ENCODE measurements around the gene SRF. TPM values are rescaled to one million over a fixed set of nuclear protein-coding genes. Genes with fewer than 3 reads are reported as not detected.

SRF gene
- total and polyA plus RNA-seq, 3 experiments from 2014 or later: 8.0 to 57.4 (median 55.1) TPM

DNA sequence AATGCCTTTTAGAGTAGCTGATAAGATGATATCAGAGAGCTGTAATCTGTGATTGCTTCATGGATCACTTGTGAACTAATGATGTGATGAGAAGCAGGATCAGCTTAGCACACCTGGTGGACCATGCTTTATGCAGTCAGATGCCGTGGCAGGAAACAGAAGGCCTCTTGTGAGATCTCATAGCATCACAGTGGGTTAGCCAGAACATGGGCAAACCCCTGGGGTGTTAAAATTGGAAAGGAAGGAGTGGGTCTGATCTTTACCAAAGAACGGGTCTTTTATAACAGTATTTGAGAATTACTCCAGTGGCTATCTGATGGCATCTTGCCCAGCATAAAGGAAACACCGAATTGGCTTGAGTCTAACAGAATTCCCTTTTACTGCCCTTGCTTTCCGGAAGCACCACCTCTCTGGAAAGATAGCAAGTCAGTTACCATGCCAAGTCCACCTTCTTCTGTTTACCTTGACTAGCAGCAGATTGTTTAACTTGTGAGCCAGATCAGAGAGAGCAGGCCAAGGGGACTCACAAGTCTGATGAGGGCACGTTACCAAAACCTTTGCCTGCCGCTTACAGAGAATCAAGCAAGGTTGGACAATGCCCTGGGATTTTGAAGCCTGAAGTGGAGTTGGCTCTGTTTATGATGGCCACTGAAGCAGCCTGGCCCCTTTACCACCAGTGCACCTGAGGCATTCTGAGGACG lies 20.9 kb upstream of the SRF start:
- H3K9me3 Mint-ChIP-seq: no peaks in the 10 kb centered on the region

DNA sequence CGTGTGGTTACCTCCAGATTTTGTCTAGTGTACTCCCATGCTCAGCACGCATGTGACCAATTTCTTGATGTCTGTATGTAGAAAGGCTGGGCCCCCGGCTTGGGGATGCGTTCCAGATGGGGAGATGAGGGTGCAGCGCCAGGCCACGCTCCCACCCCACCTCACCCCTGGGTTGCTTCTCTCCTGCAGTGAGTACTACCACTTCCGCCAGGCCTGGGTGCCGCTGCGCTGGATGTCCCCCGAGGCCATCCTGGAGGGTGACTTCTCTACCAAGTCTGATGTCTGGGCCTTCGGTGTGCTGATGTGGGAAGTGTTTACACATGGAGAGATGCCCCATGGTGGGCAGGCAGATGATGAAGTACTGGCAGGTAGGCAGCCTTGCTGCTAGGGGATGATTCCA lies 11.5 kb upstream of the SRF start:
- ChIA-PET POLR2A (no interaction called here), CTCF (no interaction called here)
- Mint-ChIP-seq H3K4me1 (no peaks in the 10 kb centered on the region), H3K4me3 (no peak overlapping the region), H3K27me3 (no peaks in the 10 kb centered on the region), H3K9me3 (no peaks in the 10 kb centered on the region), H3K36me3 (no peaks in the 10 kb centered on the region), H3K27ac (peak overlapping the region in 1 of 8 donors; percentile 41)
- Histone ChIP-seq H3K4me3 (ENCODE audit: low read length) (no peak overlapping the region), H3K9me3 (ENCODE audit: low read length) (no peaks in the 10 kb centered on the region), H3K27me3 (ENCODE audit: insufficient read depth, low read length, poor library complexity, severe bottlenecking) (no peaks in the 10 kb centered on the region), H3K27ac (ENCODE audit: low read depth, low read length) (no peak overlapping the region), H3K4me1 (ENCODE audit: insufficient read depth, low read length) (no peaks in the 10 kb centered on the region), H3K36me3 (ENCODE audit: insufficient read depth, low read length) (no peaks in the 10 kb centered on the region)
- DNase-seq: no peak

More for the DNA sequence above, 20.9 kb upstream of the SRF start:
- H3K27me3 Mint-ChIP-seq: peaks cover under 1 to 6% of the 10 kb centered on the region in 2 donors
- H3K36me3 Mint-ChIP-seq: no peaks in the 10 kb centered on the region
- Histone ChIP-seq H3K36me3 (ENCODE audit: insufficient read depth, low read length) (no peaks in the 10 kb centered on the region), H3K27me3 (ENCODE audit: insufficient read depth, low read length, poor library complexity, severe bottlenecking) (no peaks in the 10 kb centered on the region), H3K4me1 (ENCODE audit: insufficient read depth, low read length) (no peaks in the 10 kb centered on the region), H3K9me3 (ENCODE audit: low read length) (no peaks in the 10 kb centered on the region), H3K27ac (ENCODE audit: low read depth, low read length) (no peak overlapping the region), H3K4me3 (ENCODE audit: low read length) (no peak overlapping the region)
- CTCF ChIA-PET: interaction anchor here (0.8 kb wide), 1 partner anchor 246 kb away, joined by 4 read pairs; no protein-coding TSS in a partner anchor
- peak overlapping the region in 1 of 8 donors; percentile 11 for H3K27ac Mint-ChIP-seq
- no peaks in the 10 kb centered on the region for H3K4me1 Mint-ChIP-seq
- no peak for DNase-seq
- H3K4me3 Mint-ChIP-seq: no peak overlapping the region
- POLR2A ChIA-PET: interaction anchor here (0.6 kb wide), 1 partner anchor 263 kb away, joined by 6 read pairs; no protein-coding TSS in a partner anchor

DNA sequence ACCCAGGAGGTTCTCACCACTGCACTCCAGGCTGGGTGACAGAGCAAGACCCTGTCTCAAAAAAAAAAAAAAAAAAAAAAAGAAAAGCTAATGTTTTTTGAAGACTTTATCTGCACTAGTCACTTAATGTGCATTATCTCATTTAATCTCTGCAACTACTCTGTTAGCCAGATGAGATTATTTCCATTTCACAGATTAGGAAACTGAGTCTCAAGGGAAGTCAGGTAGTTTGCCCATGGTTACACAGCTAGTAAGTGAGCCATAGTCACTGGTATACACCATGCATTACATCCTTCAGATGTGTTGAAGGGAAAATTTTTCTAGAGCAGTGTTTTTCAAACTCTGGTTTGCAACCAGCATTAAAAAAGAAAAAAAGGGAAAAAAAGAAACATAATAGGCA lies 7.2 kb upstream of the SRF start:
- Histone ChIP-seq H3K27ac (ENCODE audit: low read depth, low read length) (no peak overlapping the region), H3K4me3 (ENCODE audit: low read length) (no peak overlapping the region), H3K4me1 (ENCODE audit: insufficient read depth, low read length) (no peaks in the 10 kb centered on the region), H3K9me3 (ENCODE audit: low read length) (no peaks in the 10 kb centered on the region), H3K36me3 (ENCODE audit: insufficient read depth, low read length) (no peaks in the 10 kb centered on the region), H3K27me3 (ENCODE audit: insufficient read depth, low read length, poor library complexity, severe bottlenecking) (no peaks in the 10 kb centered on the region)
- Mint-ChIP-seq H3K4me1 (no peaks in the 10 kb centered on the region), H3K36me3 (no peaks in the 10 kb centered on the region), H3K9me3 (no peaks in the 10 kb centered on the region), H3K27me3 (peaks cover 0 to 2% of the 10 kb centered on the region in 2 donors), H3K4me3 (no peak overlapping the region), H3K27ac (no peak overlapping the region)
- ChIA-PET CTCF (interaction anchor here (1.6 kb wide), 1 partner anchor 20 kb away, joined by 5 read pairs; no protein-coding TSS in a partner anchor), POLR2A (interaction anchor here (0.7 kb wide), 1 partner anchor 353 kb away, joined by 8 read pairs; no protein-coding TSS in a partner anchor)
- no peak for DNase-seq

DNA sequence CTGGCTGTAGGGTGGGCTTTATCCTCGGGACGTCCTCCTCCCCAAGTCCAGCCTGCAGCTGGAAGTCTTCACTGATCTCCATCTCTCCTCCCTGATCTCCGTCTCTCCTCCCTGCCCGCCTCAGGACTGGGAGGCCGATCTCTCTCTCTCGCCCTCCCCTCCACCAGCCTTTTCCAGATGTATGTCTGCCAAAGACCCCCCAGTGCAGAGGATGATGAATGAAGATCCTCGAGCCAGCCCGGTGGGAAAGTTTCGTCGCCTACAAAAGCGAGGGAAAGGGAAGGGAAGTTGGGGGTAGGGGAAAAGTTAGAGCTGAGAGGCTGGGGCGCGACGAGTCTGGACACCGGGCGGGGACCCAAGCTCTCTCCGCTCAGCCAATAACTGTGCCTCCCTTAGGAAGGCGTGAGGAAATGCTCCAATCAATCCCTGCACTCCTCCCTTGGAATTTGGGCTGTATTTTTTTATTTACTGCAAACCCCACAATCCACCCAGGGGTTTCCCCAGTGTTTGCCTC lies 595 bp upstream of the SRF start:
- ChIA-PET POLR2A (interaction anchor here (1.1 kb wide), 1 partner anchor 111 kb away, joined by 3 read pairs; the partner anchor contains the start of genes KLC4 and MRPL2), CTCF (interaction anchor here (1.0 to 1.2 kb wide), 2 partner anchors 26 to 54 kb away, joined by 3 to 6 read pairs; no protein-coding TSS in a partner anchor)
- Mint-ChIP-seq H3K27me3 (no peaks in the 10 kb centered on the region), H3K4me1 (peaks cover 37 to 42% (median 42%) of the 10 kb centered on the region in 3 donors), H3K9me3 (no peaks in the 10 kb centered on the region), H3K27ac (peak overlapping the region; percentile 59 to 100 (median 96)), H3K4me3 (peak overlapping the region; percentile 78 to 96 (median 91)), H3K36me3 (peaks cover 0 to 17% (median 0%) of the 10 kb centered on the region in 3 donors)
- Histone ChIP-seq H3K27me3 (ENCODE audit: insufficient read depth, low read length, poor library complexity, severe bottlenecking) (no peaks in the 10 kb centered on the region), H3K4me1 (ENCODE audit: insufficient read depth, low read length) (peaks cover 39% of the 10 kb centered on the region), H3K36me3 (ENCODE audit: insufficient read depth, low read length) (peaks cover 2% of the 10 kb centered on the region), H3K9me3 (ENCODE audit: low read length) (no peaks in the 10 kb centered on the region), H3K4me3 (ENCODE audit: low read length) (peak overlapping the region; percentile 92), H3K27ac (ENCODE audit: low read depth, low read length) (peak overlapping the region; percentile 88)
- no peak for DNase-seq

DNA sequence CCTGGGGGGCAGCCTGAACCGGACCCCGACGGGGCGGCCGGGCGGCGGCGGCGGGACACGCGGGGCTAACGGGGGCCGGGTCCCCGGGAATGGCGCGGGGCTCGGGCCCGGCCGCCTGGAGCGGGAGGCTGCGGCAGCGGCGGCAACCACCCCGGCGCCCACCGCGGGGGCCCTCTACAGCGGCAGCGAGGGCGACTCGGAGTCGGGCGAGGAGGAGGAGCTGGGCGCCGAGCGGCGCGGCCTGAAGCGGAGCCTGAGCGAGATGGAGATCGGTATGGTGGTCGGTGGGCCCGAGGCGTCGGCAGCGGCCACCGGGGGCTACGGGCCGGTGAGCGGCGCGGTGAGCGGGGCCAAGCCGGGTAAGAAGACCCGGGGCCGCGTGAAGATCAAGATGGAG lies 636 bp downstream of the SRF start:
- CTCF ChIA-PET: interaction anchor here (0.8 to 4.8 kb wide), 6 partner anchors 8 to 242 kb away, joined by 3 to 22 read pairs (median 5); partner anchors contain the start of genes CNPY3, CUL9 and DNPH1

DNA sequence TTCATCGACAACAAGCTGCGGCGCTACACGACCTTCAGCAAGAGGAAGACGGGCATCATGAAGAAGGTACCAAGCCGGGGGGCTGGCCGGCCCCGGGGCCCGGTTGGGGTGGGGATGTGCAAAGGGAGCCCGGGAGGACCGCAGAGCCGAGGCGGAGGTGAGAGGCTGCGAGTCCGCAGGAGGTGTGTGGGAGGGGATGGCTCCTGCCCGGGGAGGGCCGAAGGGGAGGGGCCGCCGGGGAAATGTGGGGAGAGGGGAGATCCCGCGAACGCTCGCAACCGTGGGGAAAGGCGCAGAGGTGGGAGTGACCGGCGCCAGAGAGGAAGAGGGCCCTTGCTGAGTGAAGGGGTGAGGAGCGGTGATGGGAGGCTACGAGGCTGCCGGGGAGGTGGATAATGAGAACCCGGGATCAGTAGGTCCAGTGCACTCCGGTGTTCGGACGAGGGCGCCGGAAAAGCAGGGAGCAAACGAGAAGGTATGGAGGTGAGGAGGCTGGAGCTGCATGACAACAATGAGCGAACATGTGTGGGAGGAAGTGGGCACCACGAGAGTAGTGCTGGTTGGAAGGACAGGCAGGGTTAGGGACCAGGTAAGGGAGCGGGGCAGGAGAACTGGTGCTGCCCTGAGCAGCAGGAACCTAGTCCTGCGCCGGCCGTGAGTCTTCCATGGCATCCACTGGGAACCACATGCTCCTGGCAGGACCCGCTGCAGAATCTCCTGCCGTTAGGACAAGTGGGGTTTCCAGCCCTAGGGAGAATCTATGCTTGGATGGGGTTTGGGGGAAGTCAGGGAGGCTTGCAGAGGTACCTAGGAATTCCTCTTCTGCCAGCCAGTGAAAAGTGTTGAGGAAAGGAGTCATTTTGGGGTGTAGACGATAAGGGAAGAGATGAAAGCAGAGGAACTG lies 1.3 kb downstream of the SRF start:
- Histone ChIP-seq H3K27ac (ENCODE audit: low read depth, low read length) (peak overlapping the region; percentile 88), H3K36me3 (ENCODE audit: insufficient read depth, low read length) (peaks cover 16% of the 10 kb centered on the region), H3K9me3 (ENCODE audit: low read length) (no peaks in the 10 kb centered on the region), H3K4me1 (ENCODE audit: insufficient read depth, low read length) (peaks cover 39% of the 10 kb centered on the region), H3K4me3 (ENCODE audit: low read length) (peak overlapping the region; percentile 76), H3K27me3 (ENCODE audit: insufficient read depth, low read length, poor library complexity, severe bottlenecking) (no peaks in the 10 kb centered on the region)
- H3K4me1 Mint-ChIP-seq: peaks cover 39 to 50% (median 44%) of the 10 kb centered on the region in 3 donors
- ChIA-PET POLR2A (interaction anchor here (0.6 to 2.5 kb wide), 5 partner anchors 10 to 1075 kb away, joined by 3 to 9 read pairs (median 6); partner anchors contain the start of genes CNPY3, CUL9, HSP90AB1 and KLC4), CTCF (interaction anchor here (0.8 to 4.8 kb wide), 7 partner anchors 8 to 243 kb away, joined by 3 to 22 read pairs (median 4); partner anchors contain the start of genes CNPY3, CUL9 and DNPH1)
- H3K9me3 Mint-ChIP-seq: no peaks in the 10 kb centered on the region
- peak overlapping the region; percentile 92 to 98 (median 93) for H3K4me3 Mint-ChIP-seq
- H3K36me3 Mint-ChIP-seq: peaks cover 0 to 32% (median 3%) of the 10 kb centered on the region in 3 donors
- DNase-seq: peak; percentile 29 to 76 (median 40)
- H3K27me3 Mint-ChIP-seq: no peaks in the 10 kb centered on the region
- H3K27ac Mint-ChIP-seq: peak overlapping the region; percentile 91 to 98 (median 96)

More for the DNA sequence above, 636 bp downstream of the SRF start:
- Histone ChIP-seq H3K4me3 (ENCODE audit: low read length) (peak overlapping the region; percentile 92), H3K27me3 (ENCODE audit: insufficient read depth, low read length, poor library complexity, severe bottlenecking) (no peaks in the 10 kb centered on the region), H3K36me3 (ENCODE audit: insufficient read depth, low read length) (peaks cover 14% of the 10 kb centered on the region), H3K9me3 (ENCODE audit: low read length) (no peaks in the 10 kb centered on the region), H3K27ac (ENCODE audit: low read depth, low read length) (peak overlapping the region; percentile 88), H3K4me1 (ENCODE audit: insufficient read depth, low read length) (peaks cover 39% of the 10 kb centered on the region)
- no peaks in the 10 kb centered on the region for H3K9me3 Mint-ChIP-seq
- H3K27ac Mint-ChIP-seq: peak overlapping the region; percentile 91 to 98 (median 96)
- peak overlapping the region; percentile 92 to 98 (median 94) for H3K4me3 Mint-ChIP-seq
- H3K27me3 Mint-ChIP-seq: no peaks in the 10 kb centered on the region
- POLR2A ChIA-PET: interaction anchor here (0.6 to 2.5 kb wide), 5 partner anchors 11 to 1075 kb away, joined by 3 to 9 read pairs (median 6); partner anchors contain the start of genes CNPY3, CUL9, HSP90AB1 and KLC4
- peak in 3 of 5 donors; percentile 18 to 68 (median 30) for DNase-seq
- H3K36me3 Mint-ChIP-seq: peaks cover 0 to 29% (median 2%) of the 10 kb centered on the region in 3 donors
- peaks cover 39 to 50% (median 44%) of the 10 kb centered on the region in 3 donors for H3K4me1 Mint-ChIP-seq

DNA sequence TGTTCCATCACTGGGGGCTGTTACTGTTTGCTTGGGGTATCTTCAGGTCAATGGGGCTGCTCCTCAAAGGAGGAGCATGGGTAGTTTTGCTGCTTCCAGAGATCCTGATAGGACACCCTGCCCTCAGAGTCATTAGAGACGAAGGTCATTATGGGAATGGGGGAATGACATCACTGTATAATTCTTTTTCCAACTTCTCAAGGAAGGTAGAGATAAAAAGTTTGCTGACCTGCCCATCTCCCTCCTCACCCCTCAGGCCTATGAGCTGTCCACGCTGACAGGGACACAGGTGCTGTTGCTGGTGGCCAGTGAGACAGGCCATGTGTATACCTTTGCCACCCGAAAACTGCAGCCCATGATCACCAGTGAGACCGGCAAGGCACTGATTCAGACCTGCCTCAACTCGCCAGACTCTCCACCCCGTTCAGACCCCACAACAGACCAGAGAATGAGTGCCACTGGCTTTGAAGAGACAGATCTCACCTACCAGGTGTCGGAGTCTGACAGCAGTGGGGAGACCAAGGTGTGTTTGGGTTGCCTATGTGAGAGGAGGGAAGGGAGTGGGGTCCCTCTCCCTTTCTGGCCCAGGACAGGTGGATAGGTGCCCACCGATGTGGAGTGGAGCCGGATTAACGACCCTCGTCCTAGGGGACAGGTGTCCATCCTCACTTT lies 2.7 kb downstream of the SRF start:
- Mint-ChIP-seq H3K4me1 (peaks cover 41 to 53% (median 44%) of the 10 kb centered on the region in 3 donors), H3K4me3 (peak overlapping the region; percentile 92 to 98 (median 93)), H3K27ac (peak overlapping the region; percentile 91 to 98 (median 96)), H3K27me3 (no peaks in the 10 kb centered on the region), H3K36me3 (peaks cover 4 to 44% (median 7%) of the 10 kb centered on the region in 3 donors), H3K9me3 (no peaks in the 10 kb centered on the region)
- Histone ChIP-seq H3K4me3 (ENCODE audit: low read length) (peak overlapping the region; percentile 76), H3K27me3 (ENCODE audit: insufficient read depth, low read length, poor library complexity, severe bottlenecking) (no peaks in the 10 kb centered on the region), H3K27ac (ENCODE audit: low read depth, low read length) (peak overlapping the region; percentile 88), H3K9me3 (ENCODE audit: low read length) (no peaks in the 10 kb centered on the region), H3K4me1 (ENCODE audit: insufficient read depth, low read length) (peaks cover 39% of the 10 kb centered on the region), H3K36me3 (ENCODE audit: insufficient read depth, low read length) (peaks cover 25% of the 10 kb centered on the region)
- CTCF ChIA-PET: interaction anchor here (1.6 to 4.8 kb wide), 3 partner anchors 12 to 55 kb away, joined by 3 to 22 read pairs (median 9); partner anchors contain the start of gene DNPH1
- POLR2A ChIA-PET: interaction anchor here (0.7 to 2.5 kb wide), 6 partner anchors 9 to 244 kb away, joined by 3 to 9 read pairs (median 4); partner anchors contain the start of genes CNPY3, CUL7, CUL9 and DNPH1
- peak in 4 of 5 donors; percentile 10 to 66 (median 24) for DNase-seq

Measured in CD8-positive, alpha-beta memory T cell (primary cell).